ENCODE data around the gene FARP2. TPM values are rescaled to one million over a fixed set of nuclear protein-coding genes. Genes with fewer than 3 reads are reported as not detected.

FARP2 gene
- total RNA-seq, 1 donor from 2014 or later: 63.6 TPM

- no peak for DNase-seq (ENCODE audit: low spot score, unreplicated experiment)
These were observed 185.6 kb downstream of the FARP2 start for GRCh38 chr2:241541564-241542277.

GRCh38 chr2:241542278-241542605 lies 186.2 kb downstream of the FARP2 start:
- Mint-ChIP-seq H3K9me3 (ENCODE audit: low read depth) (no peaks in the 10 kb centered on the region), H3K36me3 (ENCODE audit: insufficient read depth) (no peaks in the 10 kb centered on the region), H3K27ac (no peak overlapping the region), H3K4me3 (ENCODE audit: low read depth) (no peak overlapping the region), H3K4me1 (ENCODE audit: low read depth) (peaks cover 6% of the 10 kb centered on the region), H3K27me3 (peaks cover 40% of the 10 kb centered on the region)
- TF ChIP-seq CTCF (IDR thresholded peaks at IDR 0.05; ENCODE audit: unreplicated experiment): no peak
- no peak for DNase-seq (ENCODE audit: low spot score, unreplicated experiment)

More at GRCh38 chr2:241541564-241542277, 185.6 kb downstream of the FARP2 start:
- Mint-ChIP-seq H3K36me3 (ENCODE audit: insufficient read depth) (no peaks in the 10 kb centered on the region), H3K27ac (no peak overlapping the region), H3K4me3 (ENCODE audit: low read depth) (no peak overlapping the region), H3K4me1 (ENCODE audit: low read depth) (peaks cover 3% of the 10 kb centered on the region), H3K9me3 (ENCODE audit: low read depth) (no peaks in the 10 kb centered on the region), H3K27me3 (peaks cover 37% of the 10 kb centered on the region)
- no peak for TF ChIP-seq CTCF (IDR thresholded peaks at IDR 0.05; ENCODE audit: unreplicated experiment)

Small RNA genes within 50 kb of the gene (microRNA-seq; reads per million reads assigned to microRNA genes)
- gene MIR3133 (ENCODE audit: borderline number of aligned reads, unreplicated experiment): not detected

Other genes starting within 250 kb of the FARP2 start
- 57.1 and 60.4 TPM in 2 replicates for gene PASK, start 206.8 kb upstream of the FARP2 start, total RNA-seq
- gene PPP1R7, start 205.8 kb upstream of the FARP2 start, total RNA-seq: 46.5 and 49.9 TPM in 2 replicates
- 2.5 and 3.0 TPM in 2 replicates for gene ANO7, start 167.6 kb upstream of the FARP2 start, total RNA-seq
- 388 and 399 TPM in 2 replicates for gene HDLBP, start 40.6 kb upstream of the FARP2 start, total RNA-seq
- 445 and 460 TPM in 2 replicates for gene SEPTIN2, start 40.4 kb upstream of the FARP2 start, total RNA-seq
- gene STK25, start 152.3 kb downstream of the FARP2 start, total RNA-seq: 217 and 226 TPM in 2 replicates
- 8.0 and 10.2 TPM in 2 replicates for gene BOK, start 202.5 kb downstream of the FARP2 start, total RNA-seq